Occipital lobe (tissue), 2 donors: ENCODE results near the gene CASKIN1. TPM values are rescaled to one million over a fixed set of nuclear protein-coding genes. Genes with fewer than 3 reads are reported as not detected.

Experiments used
- DNase-seq: peaks from one replicate; lab custom pipeline; 2025; lab: John Stamatoyannopoulos, UW
- total RNA-seq: library from RNA; depleted of rRNA; stranded (reverse); fragments of >200 nt; gene quantifications from one replicate; pipeline ENCODE4 v1.2.3, GENCODE V29; 2014

The CASKIN1 gene
- total RNA-seq, 1 donor from 2014 or later: 23.6 TPM

- no peak for DNase-seq
Observed at GRCh38 chr16:2195322-2196161, 863 bp downstream of the CASKIN1 start.

- no peak for DNase-seq
Observed at GRCh38 chr16:2194852-2195321, 1.5 kb downstream of the CASKIN1 start.

DNA sequence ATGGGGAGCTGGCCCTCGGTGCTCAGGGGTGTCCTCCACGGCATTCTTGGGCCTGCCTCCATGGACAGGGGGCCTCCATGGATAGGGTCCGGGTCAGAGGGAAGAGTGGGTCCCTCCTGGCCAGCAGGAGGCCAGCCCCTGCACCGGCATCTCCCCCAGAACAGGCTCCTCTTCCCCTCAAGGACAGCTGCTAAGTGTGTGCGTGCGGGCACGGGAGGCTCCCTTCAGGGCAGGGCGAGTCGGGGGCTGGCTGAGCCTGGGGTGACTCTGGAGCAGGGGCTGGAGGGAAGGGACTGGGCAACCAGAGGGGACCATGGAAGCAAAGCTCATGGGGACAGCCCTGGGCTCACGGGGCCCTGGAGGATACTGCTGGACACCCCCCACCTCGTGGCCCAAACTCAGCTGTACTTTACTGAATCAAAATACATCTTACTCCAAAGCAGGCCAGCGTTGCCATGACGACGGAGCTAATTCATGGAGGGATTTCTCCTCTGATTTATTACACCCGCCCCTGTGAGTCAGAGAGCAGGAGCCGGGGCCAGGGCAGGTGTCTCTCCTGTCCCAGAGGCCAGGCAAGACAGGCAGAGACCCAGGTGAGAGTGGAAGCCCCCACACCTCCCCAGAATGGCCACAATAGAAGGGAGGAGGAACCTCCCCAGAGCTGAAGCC lies 2.1 kb downstream of the CASKIN1 start:
- DNase-seq: no peak

DNA sequence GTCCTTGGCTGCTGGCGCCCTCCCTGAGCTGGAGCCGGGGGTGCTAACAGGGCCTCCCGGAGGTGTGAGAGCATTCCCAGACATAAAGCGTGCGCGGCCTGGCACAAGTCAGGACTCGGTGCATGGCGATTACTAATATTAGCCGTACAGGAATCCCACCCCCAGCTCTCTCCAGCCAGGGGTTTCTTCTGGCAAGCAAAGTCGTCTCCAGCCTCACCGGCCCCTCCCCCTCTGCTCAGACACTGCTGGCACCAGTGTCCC lies 5.0 kb downstream of the CASKIN1 start:
- DNase-seq: no peak

GRCh38 chr16:2190659-2191445 lies 5.6 kb downstream of the CASKIN1 start:
- no peak for DNase-seq

DNA sequence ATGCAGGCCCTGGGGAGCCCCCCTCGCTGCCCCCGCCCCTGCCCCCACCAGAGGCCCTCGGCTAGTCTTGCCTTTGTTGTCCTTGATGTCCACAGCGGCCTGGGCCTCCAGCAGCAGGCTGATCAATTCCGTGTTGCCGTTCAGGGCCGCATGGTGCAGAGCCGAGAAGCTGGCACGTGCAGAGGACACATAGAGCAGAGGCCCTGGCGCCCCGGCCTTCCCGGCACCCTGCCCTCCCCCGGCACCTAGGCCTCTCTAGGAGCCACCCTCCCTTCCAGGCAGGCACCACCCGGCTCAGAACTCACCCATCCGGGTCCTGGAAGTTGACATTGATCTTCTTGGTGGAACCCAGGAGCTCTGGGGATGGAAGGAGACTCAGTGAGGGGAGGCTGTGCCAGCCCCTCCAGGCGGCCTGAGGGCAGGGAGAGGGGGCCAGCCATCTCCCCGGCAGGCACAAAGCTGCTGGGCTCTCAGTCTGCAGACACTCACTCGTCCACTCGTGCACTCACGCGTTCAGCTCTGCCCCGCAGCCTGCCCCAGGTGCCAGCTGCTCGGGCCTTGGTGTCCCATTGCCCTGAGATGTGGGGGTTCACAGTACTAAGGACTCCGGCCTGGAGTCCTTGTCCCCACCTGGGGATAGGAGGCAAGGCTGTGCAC lies 6.3 kb downstream of the CASKIN1 start:
- DNase-seq: no peak

DNA sequence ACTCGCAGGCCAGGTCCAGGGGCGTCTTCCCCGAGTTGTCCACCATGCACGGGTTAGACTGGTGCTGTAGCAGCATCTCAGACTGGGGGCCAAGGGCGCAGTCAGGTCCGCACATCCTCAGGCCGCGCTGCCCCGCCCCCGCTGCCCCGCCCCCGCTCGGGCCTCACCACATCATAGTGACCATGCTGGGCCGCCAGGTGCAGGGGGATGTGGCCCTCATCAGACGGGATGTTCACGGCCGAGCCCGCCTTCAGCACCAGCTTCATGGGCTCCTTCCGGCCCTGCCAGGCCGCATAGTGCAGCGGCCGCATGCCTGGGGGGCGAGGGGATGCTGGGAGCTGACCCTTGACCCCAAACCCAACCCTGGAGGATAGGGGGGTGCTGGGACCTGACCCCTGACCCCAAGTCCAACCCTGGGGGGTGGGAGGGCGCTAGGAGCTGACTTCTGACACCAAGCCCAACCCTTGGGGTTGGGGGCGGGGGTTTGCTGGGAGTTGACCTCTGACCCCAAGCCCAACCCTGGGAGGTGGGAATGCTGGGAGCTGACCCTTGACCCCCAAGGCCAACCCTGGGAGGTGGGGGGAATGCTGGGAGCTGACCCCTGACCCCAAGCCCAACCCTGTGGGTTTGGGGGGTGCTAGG lies 7.0 kb downstream of the CASKIN1 start:
- no peak for DNase-seq

- DNase-seq: no peak
Observed at GRCh38 chr16:2188395-2188794, 8.0 kb downstream of the CASKIN1 start.

GRCh38 chr16:2187212-2187611 lies 9.2 kb downstream of the CASKIN1 start:
- no peak for DNase-seq

DNA sequence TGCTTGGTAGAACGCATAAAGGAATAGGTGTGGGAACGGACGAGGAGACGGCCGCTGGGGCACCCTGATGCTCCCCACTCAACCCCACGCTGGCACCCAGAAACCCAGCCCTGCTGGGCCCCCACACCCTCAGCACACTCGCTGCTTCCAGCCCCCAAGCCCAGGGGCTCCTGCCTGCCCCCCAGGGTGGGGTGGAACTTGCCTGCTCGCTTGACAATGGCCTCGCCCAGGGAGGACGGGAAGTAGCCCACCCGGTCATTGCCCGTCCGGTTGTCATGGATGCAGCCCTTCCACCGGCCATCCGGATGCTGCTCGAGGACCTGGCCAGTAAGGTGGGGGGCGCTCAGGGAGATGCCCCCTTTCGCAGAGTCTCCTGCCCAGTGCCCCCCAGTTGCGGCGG lies 9.9 kb downstream of the CASKIN1 start:
- no peak for DNase-seq

DNA sequence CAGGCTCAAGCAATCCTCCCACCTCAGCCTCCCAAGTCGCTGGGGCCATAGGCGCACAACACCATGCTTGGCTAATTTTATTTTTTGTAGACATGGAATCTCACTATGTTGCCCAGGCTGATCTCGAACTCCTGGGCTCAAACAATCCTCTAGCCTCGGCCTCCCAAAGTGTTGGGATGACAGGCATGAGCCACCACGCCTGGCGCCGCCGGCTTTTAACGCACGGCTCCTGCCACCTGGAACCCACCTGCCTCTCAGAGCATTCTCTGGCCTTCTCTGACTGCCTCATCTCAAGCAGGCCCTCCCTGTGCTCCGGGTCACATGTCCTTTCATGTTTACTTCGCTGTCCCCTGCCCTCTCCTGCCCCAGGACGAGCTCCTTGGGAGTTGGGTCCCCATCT lies 10.3 kb downstream of the CASKIN1 start:
- no peak for DNase-seq

GRCh38 chr16:2184962-2185361 lies 11.4 kb downstream of the CASKIN1 start:
- no peak for DNase-seq

- DNase-seq: no peak
Observed at GRCh38 chr16:2184346-2184745, 12.1 kb downstream of the CASKIN1 start.

GRCh38 chr16:2183671-2184070 lies 12.7 kb downstream of the CASKIN1 start:
- no peak for DNase-seq

GRCh38 chr16:2181952-2182351 lies 14.5 kb downstream of the CASKIN1 start:
- no peak for DNase-seq

GRCh38 chr16:2180962-2181923 lies 15.2 kb downstream of the CASKIN1 start:
- no peak for DNase-seq

DNA sequence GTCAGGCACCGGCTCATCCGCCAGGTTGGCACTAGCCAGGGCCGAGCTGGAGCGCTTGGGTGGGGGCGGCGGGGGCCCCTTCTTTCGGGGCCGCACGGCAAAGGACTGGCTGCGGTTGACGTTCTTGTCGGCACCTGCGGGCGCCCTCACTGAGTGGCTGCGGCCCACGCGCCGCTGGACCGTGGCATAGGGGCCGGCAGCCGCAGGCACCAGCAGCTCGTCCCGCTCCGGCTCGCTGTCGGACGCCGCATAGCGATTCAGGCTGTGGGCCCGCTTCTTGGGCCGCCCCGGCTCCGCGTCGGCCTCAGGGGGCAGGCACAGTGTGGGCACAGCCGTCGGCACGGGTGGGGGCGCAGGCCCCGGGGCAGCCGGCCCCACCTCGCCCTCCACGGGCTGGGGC lies 15.9 kb downstream of the CASKIN1 start:
- DNase-seq: no peak

DNA sequence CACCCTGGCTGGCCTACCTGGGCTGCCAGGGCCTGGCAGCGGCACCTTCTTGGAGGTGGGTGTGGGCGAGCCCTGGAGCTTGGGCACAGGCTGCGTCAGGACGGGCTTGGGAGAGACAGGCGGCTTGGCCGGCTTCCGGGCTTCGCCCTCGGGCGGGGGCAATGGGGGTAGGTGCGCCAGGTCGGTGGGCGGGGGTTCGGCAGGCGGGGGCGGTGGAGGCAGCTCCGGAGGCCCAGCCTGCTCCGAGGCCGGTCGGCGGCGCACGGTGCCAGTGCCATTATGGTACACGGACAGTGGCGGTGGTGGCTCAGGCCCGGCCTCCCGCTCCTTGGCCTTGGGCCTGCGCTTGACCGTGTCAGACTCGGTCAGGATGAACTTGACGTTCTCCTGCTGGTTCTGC lies 16.8 kb downstream of the CASKIN1 start:
- DNase-seq: no peak

- no peak for DNase-seq
Observed at GRCh38 chr16:2179107-2179501, 17.3 kb downstream of the CASKIN1 start.
